ENCODE data around the gene RBFOX1. TPM values are rescaled to one million over a fixed set of nuclear protein-coding genes. Genes with fewer than 3 reads are reported as not detected.

The RBFOX1 gene
- total and polyA plus RNA-seq, 2 donors (not counting 1 experiment from before 2014, with no cell fraction given), result not detected

GRCh38 chr16:7338826-7339225, 6.2 kb downstream of the RBFOX1 start:
- Histone ChIP-seq H3K9me3 (ENCODE audit: control extremely low read depth in 1 of 3, control insufficient read depth in 2 of 3, insufficient read depth in 1 of 3, low read length in 2 of 3) (peaks cover 0 to 14% (median 0%) of the 10 kb centered on the region in 3 donors), H3K4me2 (replicated peaks; ENCODE audit: low read depth, low read length, poor library complexity, severe bottlenecking) (no peak overlapping the region), H3K27ac (ENCODE audit: low read length in 2 of 2) (no peak overlapping the region), H3K27me3 (replicated peaks in 1 of 4; ENCODE audit: control extremely low read depth in 1 of 4, control insufficient read depth in 3 of 4, insufficient read depth in 4 of 4, low read length in 3 of 4) (no peaks in the 10 kb centered on the region), H3K36me3 (replicated peaks in 1 of 2; ENCODE audit: control extremely low read depth in 1 of 2, control insufficient read depth in 1 of 2, extremely low read depth in 1 of 2, insufficient read depth in 2 of 2, low read length in 1 of 2) (no peaks in the 10 kb centered on the region), H3K9ac (ENCODE audit: low read length) (no peak overlapping the region), H3K4me1 (ENCODE audit: control insufficient read depth in 2 of 2, insufficient read depth in 2 of 2, low read length in 2 of 2) (no peaks in the 10 kb centered on the region), H3K79me2 (ENCODE audit: control insufficient read depth, insufficient read depth, low read length) (no peaks in the 10 kb centered on the region), H2AFZ (ENCODE audit: insufficient read depth, low read depth, low read length, poor library complexity, severe bottlenecking) (no peak overlapping the region), H4K20me1 (ENCODE audit: control insufficient read depth, insufficient read depth, low read length, poor library complexity, severe bottlenecking) (no peaks in the 10 kb centered on the region), H3K4me3 (ENCODE audit: control extremely low read depth in 1 of 5, extremely low read depth in 1 of 5, insufficient read depth in 1 of 5, low read depth in 2 of 5, low read length in 4 of 5) (no peak overlapping the region)
- ChIA-PET CTCF (no interaction called here), POLR2A (no interaction called here)
- DNase-seq, result no peak
- Mint-ChIP-seq H3K27ac (no peak overlapping the region), H3K4me3 (no peak overlapping the region), H3K27me3 (no peaks in the 10 kb centered on the region), H3K4me1 (no peaks in the 10 kb centered on the region), H3K9me3 (ENCODE audit: insufficient read depth) (no peaks in the 10 kb centered on the region)
- intact Hi-C loops (cut with micrococcal nuclease), result no loop called here
- no peak for TF ChIP-seq CTCF (IDR thresholded peaks at IDR 0.05)
- TF ChIP-seq EZH2 (IDR thresholded peaks at IDR 0.05; ENCODE audit: borderline replicate concordance, insufficient read depth, low read depth, low read length, poor library complexity, severe bottlenecking), result no peak
- no peak for ATAC-seq (ENCODE audit: low read depth)
- 88% methylated on average over 4 of the region's 4 CpGs for WGBS (ENCODE audit: insufficient coverage)

- TF ChIP-seq CTCF (IDR thresholded peaks at IDR 0.05) (no peak), EZH2 (IDR thresholded peaks at IDR 0.05; ENCODE audit: borderline replicate concordance, insufficient read depth, low read depth, low read length, poor library complexity, severe bottlenecking) (no peak)
- H3K27ac Mint-ChIP-seq, result no peak overlapping the region
- Histone ChIP-seq H3K4me3 (ENCODE audit: control extremely low read depth in 1 of 5, extremely low read depth in 1 of 5, insufficient read depth in 1 of 5, low read depth in 2 of 5, low read length in 4 of 5) (no peak overlapping the region), H3K36me3 (replicated peaks in 1 of 2; ENCODE audit: control extremely low read depth in 1 of 2, control insufficient read depth in 1 of 2, extremely low read depth in 1 of 2, insufficient read depth in 2 of 2, low read length in 1 of 2) (no peaks in the 10 kb centered on the region), H3K4me1 (ENCODE audit: control insufficient read depth in 2 of 2, insufficient read depth in 2 of 2, low read length in 2 of 2) (no peaks in the 10 kb centered on the region), H3K4me2 (replicated peaks; ENCODE audit: low read depth, low read length, poor library complexity, severe bottlenecking) (no peak overlapping the region), H2AFZ (ENCODE audit: insufficient read depth, low read depth, low read length, poor library complexity, severe bottlenecking) (no peak overlapping the region), H3K79me2 (ENCODE audit: control insufficient read depth, insufficient read depth, low read length) (no peaks in the 10 kb centered on the region), H3K9ac (ENCODE audit: low read length) (no peak overlapping the region), H3K27me3 (replicated peaks in 1 of 4; ENCODE audit: control extremely low read depth in 1 of 4, control insufficient read depth in 3 of 4, insufficient read depth in 4 of 4, low read length in 3 of 4) (no peaks in the 10 kb centered on the region), H4K20me1 (ENCODE audit: control insufficient read depth, insufficient read depth, low read length, poor library complexity, severe bottlenecking) (no peaks in the 10 kb centered on the region), H3K27ac (ENCODE audit: low read length in 2 of 2) (no peak overlapping the region), H3K9me3 (ENCODE audit: control extremely low read depth in 1 of 3, control insufficient read depth in 2 of 3, insufficient read depth in 1 of 3, low read length in 2 of 3) (peaks cover 0 to 16% (median 0%) of the 10 kb centered on the region in 3 donors)
- intact Hi-C loops (cut with micrococcal nuclease), result no loop called here
- DNase-seq (no peak), ATAC-seq (ENCODE audit: low read depth) (no peak)
- no peak overlapping the region for H3K4me3 Mint-ChIP-seq
- no peaks in the 10 kb centered on the region for H3K4me1 Mint-ChIP-seq
- ChIA-PET CTCF (no interaction called here), POLR2A (no interaction called here)
- no peaks in the 10 kb centered on the region for H3K27me3 Mint-ChIP-seq
- no peaks in the 10 kb centered on the region for H3K9me3 Mint-ChIP-seq (ENCODE audit: insufficient read depth)
- WGBS (ENCODE audit: insufficient coverage), result no CpG with 5 or more reads among the region's 1 CpG
These were observed 7.1 kb downstream of the RBFOX1 start for GRCh38 chr16:7339700-7340099.
